Esophagus squamous epithelium (tissue), 5 donors: Measurements from ENCODE around the gene WNT4. TPM values are rescaled to one million over a fixed set of nuclear protein-coding genes. Genes with fewer than 3 reads are reported as not detected.
"Not testable (repeated sequence)": the region's sequence is repeated elsewhere in the genome, so short reads cannot be mapped to it uniquely, and the experiment has no call there.

Source experiments
- DNase-seq: peaks from one replicate; lab custom pipeline; 2025; lab: John Stamatoyannopoulos, UW
- H3K27ac ChIP-seq, 4 donors: fragments of 200-600 bp; sonication (generic); one replicate each; pipeline ENCODE4 v1.5.1; 2016 to 2019; ENCODE audit warnings: mild to moderate bottlenecking in 1 of 4
- H3K27me3 ChIP-seq, 4 donors: fragments of 200-600 bp; sonication (generic); 1 replicate in 3 of 4; 2 replicates in 1 of 4; pipeline versions ENCODE4 v1.5.1 to v1.6.0; 2017 to 2021; ENCODE audit warnings: antibody characterized with exemption in 1 of 4
- H3K36me3 ChIP-seq, 3 donors: fragments of 200-600 bp; sonication (generic); one replicate each; pipeline ENCODE4 v1.5.1; 2016 to 2019
- H3K4me1 ChIP-seq, 3 donors: fragments of 200-600 bp; sonication (generic); one replicate each; pipeline ENCODE4 v1.5.1; 2017 to 2019
- H3K4me3 ChIP-seq, 4 donors: fragments of 200-600 bp; sonication (generic); 1 replicate in 3 of 4; 2 replicates in 1 of 4; pipeline ENCODE4 v1.5.1; 2016 to 2019; ENCODE audit warnings: mild to moderate bottlenecking in 2 of 4, moderate library complexity in 1 of 4
- H3K9me3 ChIP-seq, 3 donors: fragments of 200-600 bp; sonication (generic); one replicate each; pipeline ENCODE4 v1.5.1; 2016 to 2019
- CTCF ChIP-seq, 6 experiments: fragments of 450-650 bp in 4 of 6; fragments of 200-600 bp in 2 of 6; sonication (generic) in 2 of 6; IDR thresholded peaks; one replicate each; pipeline ENCODE4 v1.5.1; 2016 to 2019; ENCODE audit warnings: antibody characterized with exemption in 6 of 6, mild to moderate bottlenecking in 4 of 6, moderate library complexity in 4 of 6
- POLR2A ChIP-seq, 4 donors: fragments of 450-650 bp; IDR thresholded peaks; one replicate each; pipeline ENCODE4 v1.6.1; 2017; ENCODE audit warnings: antibody characterized with exemption in 4 of 4, mild to moderate bottlenecking in 4 of 4, moderate library complexity in 3 of 4
- WGBS, 2 donors: methylation state at CpG; one replicate each; pipeline ENCODE4 v1.1.5; 2018; 5-methylcytosine and 5-hydroxymethylcytosine counted together
- intact Hi-C: fragments of 100-400 bp; cut with DNase I; formaldehyde crosslinking; loops from one replicate; pipeline ENCODE4 v1.15.0; 2022
- total RNA-seq, 4 donors: library from RNA; depleted of rRNA; stranded (reverse); fragments of >200 nt; gene quantifications; one replicate each; pipeline ENCODE4 v1.1.0, GENCODE V29; 2016
- donor health status: DM: yes; HTN: yes; CAD: no.

The WNT4 gene
- total RNA-seq, 4 donors from 2014 or later = 4.8 to 11.9 (median 6.6) TPM

- TF ChIP-seq POLR2A (IDR thresholded peaks at IDR 0.05) = no peak
- TF ChIP-seq CTCF (IDR thresholded peaks at IDR 0.05) = no peak
- H3K27me3 ChIP-seq = no peaks in the 10 kb centered on the region
- no peak overlapping the region for H3K4me3 ChIP-seq
- peaks cover 5 to 94% (median 8%) of the 10 kb centered on the region in 3 donors for H3K36me3 ChIP-seq
- no peak for DNase-seq
- peaks cover 0 to 48% (median 3%) of the 10 kb centered on the region in 3 donors for H3K4me1 ChIP-seq
- intact Hi-C loops = no loop called here
- no peaks in the 10 kb centered on the region for H3K9me3 ChIP-seq
- WGBS, 2 donors = 88 to 97% methylated on average over 3 of the region's 3 CpGs
- H3K27ac ChIP-seq = no peak overlapping the region
Measured at GRCh38 chr1:22096463-22096862, 46.4 kb downstream of the WNT4 start.

- peaks cover 0 to 49% (median 3%) of the 10 kb centered on the region in 3 donors for H3K4me1 ChIP-seq
- WGBS, 2 donors = 55 to 58% methylated on average over 4 to 5 of the region's 5 CpGs
- no peaks in the 10 kb centered on the region for H3K9me3 ChIP-seq
- H3K36me3 ChIP-seq = peaks cover 5 to 94% (median 8%) of the 10 kb centered on the region in 3 donors
- TF ChIP-seq POLR2A (IDR thresholded peaks at IDR 0.05) (no peak), CTCF (IDR thresholded peaks at IDR 0.05) (no peak)
- no peaks in the 10 kb centered on the region for H3K27me3 ChIP-seq
- intact Hi-C loops = no loop called here
- DNase-seq = no peak
- no peak overlapping the region for H3K4me3 ChIP-seq
- H3K27ac ChIP-seq = no peak overlapping the region
Measured at GRCh38 chr1:22096036-22096435, 46.9 kb downstream of the WNT4 start.

GRCh38 chr1:22093513-22093912, 49.4 kb downstream of the WNT4 start:
- H3K27ac ChIP-seq = no peak overlapping the region
- intact Hi-C loops = no loop called here
- H3K36me3 ChIP-seq = peaks cover 3 to 89% (median 5%) of the 10 kb centered on the region in 3 donors
- TF ChIP-seq POLR2A (IDR thresholded peaks at IDR 0.05) (no peak), CTCF (IDR thresholded peaks at IDR 0.05) (no peak)
- DNase-seq = no peak
- WGBS, 2 donors = 85 to 100% methylated on average over 1 of the region's 1 CpG
- H3K27me3 ChIP-seq = no peaks in the 10 kb centered on the region
- H3K4me3 ChIP-seq = no peak overlapping the region
- peaks cover 8 to 59% (median 20%) of the 10 kb centered on the region in 3 donors for H3K4me1 ChIP-seq
- no peaks in the 10 kb centered on the region for H3K9me3 ChIP-seq

DNA sequence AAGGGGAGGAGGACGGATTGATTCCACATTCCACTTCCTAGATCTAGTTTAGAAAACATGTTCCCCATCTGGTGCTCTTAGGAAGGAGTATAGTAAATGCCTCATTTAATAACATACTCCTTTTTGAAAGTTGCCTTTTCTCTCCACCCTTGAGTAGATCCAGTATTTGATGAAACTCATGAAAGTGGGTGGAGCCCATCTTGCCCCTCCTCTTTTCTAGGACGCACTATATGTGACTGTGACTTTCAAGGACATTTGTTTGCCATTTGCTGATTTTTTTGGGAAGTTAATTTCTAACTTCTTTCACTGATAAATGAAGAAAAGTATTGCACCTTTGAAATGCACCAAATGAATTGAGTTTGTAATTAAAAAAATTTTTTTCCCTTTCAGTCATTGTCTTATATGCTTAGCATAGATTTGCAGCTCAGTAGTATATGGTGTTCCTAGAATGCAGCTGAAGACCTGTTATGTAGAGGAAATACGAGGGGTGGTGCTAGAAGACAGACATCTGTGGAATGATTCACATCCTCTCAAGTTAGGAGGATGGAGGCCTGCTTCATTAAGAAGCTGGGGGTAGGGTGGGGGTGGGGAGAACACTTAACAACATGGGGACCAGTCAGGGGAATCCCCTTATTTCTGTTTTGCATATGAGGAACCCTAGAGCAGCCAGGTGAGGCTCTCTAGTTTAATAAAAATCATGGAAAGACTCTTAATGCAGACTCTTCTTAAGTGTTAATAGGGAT, 50.7 kb downstream of the WNT4 start:
- H3K27me3 ChIP-seq, H3K27ac ChIP-seq, H3K9me3 ChIP-seq, H3K4me3 ChIP-seq, DNase-seq, intact Hi-C loops: not testable (repeated sequence)
- WGBS, 2 donors = 43 to 59% methylated on average over 3 of the region's 3 CpGs
- peaks cover 9 to 69% (median 23%) of the 10 kb centered on the region in 3 donors for H3K4me1 ChIP-seq
- H3K36me3 ChIP-seq = peaks cover 5 to 89% (median 5%) of the 10 kb centered on the region in 3 donors

DNA sequence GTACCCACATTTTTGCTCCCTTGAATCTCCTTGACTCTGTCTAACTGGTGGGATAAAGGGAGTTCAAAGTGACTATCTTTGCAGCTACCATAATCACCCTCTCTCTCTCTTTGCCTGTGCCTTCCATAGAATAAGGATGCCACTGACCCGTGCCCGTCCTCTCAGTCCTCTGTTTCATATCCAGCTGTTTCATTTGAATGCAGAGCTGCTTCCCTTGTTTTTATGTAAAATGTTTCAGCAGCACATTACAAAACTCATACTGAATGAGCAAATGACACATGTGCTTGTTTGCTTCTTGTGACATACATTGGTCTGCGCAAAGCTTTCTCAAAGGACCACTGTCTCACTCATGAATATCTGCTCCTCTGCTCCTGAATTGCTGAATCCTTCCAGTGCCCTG, 52.0 kb downstream of the WNT4 start:
- H3K27ac ChIP-seq = no peak overlapping the region
- peaks cover 0 to 89% (median 14%) of the 10 kb centered on the region in 3 donors for H3K36me3 ChIP-seq
- H3K9me3 ChIP-seq = no peaks in the 10 kb centered on the region
- H3K4me1 ChIP-seq = peaks cover 9 to 56% (median 23%) of the 10 kb centered on the region in 3 donors
- no peak overlapping the region for H3K4me3 ChIP-seq
- WGBS, 2 donors = 76 to 87% methylated on average over 3 of the region's 3 CpGs
- intact Hi-C loops = no loop called here
- no peak for TF ChIP-seq POLR2A (IDR thresholded peaks at IDR 0.05)
- TF ChIP-seq CTCF (IDR thresholded peaks at IDR 0.05) = no peak
- H3K27me3 ChIP-seq = no peaks in the 10 kb centered on the region
- DNase-seq = no peak
